CD14-positive monocyte (primary cell): ENCODE results near the gene UBL3. TPM values are rescaled to one million over a fixed set of nuclear protein-coding genes. Genes with fewer than 3 reads are reported as not detected.

Experiments used
- DNase-seq, 3 donors: peaks; one replicate each; pipeline ENCODE4 v3.0.0-alpha.2; 2011 to 2022
- H2AFZ ChIP-seq: 2 replicates; pipeline ENCODE4 v1.6.0; 2012; ENCODE audit warnings: mild to moderate bottlenecking, low read depth, low read length, inconsistent platforms; ENCODE audit not compliant: insufficient read depth, poor library complexity, severe bottlenecking
- H3K27ac ChIP-seq, 2 donors: 1 replicate in 1 of 2; 2 replicates in 1 of 2; pipeline ENCODE4 v1.5.1; 2012 to 2013; ENCODE audit warnings: low read length in 2 of 2, control low read depth in 1 of 2, inconsistent platforms in 1 of 2, low read depth in 1 of 2, mild to moderate bottlenecking in 1 of 2
- H3K27me3 ChIP-seq, 2 donors: one replicate each; pipeline versions ENCODE4 v1.6.0 to v1.6.1; 2011 to 2013; ENCODE audit warnings: low read length in 2 of 2; ENCODE audit not compliant: control insufficient read depth in 2 of 2, insufficient read depth in 2 of 2
- H3K36me3 ChIP-seq, 2 donors: replicated peaks in 1 of 2; 1 replicate in 1 of 2; 2 replicates in 1 of 2; pipeline versions ENCODE4 v1.5.1 to v1.6.1; 2012 to 2013; ENCODE audit warnings: low read length in 2 of 2, control low read depth in 1 of 2, inconsistent platforms in 1 of 2, mild to moderate bottlenecking in 1 of 2; ENCODE audit not compliant: insufficient read depth in 2 of 2, control insufficient read depth in 1 of 2
- H3K4me1 ChIP-seq, 2 donors: 1 replicate in 1 of 2; 2 replicates in 1 of 2; pipeline versions ENCODE4 v1.5.1 to v1.6.1; 2012 to 2013; ENCODE audit warnings: low read length in 2 of 2, control low read depth in 1 of 2, inconsistent platforms in 1 of 2, mild to moderate bottlenecking in 1 of 2, moderate library complexity in 1 of 2; ENCODE audit not compliant: insufficient read depth in 2 of 2, control insufficient read depth in 1 of 2
- H3K4me2 ChIP-seq: replicated peaks from 2 replicates; pipeline ENCODE3; 2012; ENCODE audit warnings: low read length, moderate library complexity, mild to moderate bottlenecking; ENCODE audit not compliant: poor library complexity, severe bottlenecking; ENCODE audit errors: extremely low read depth
- H3K4me3 ChIP-seq, 3 experiments: fragments of 200-600 bp in 1 of 3; sonication (generic) in 1 of 3; replicated peaks in 1 of 3; 1 replicate in 2 of 3; 2 replicates in 1 of 3; pipeline ENCODE4 v1.5.1; 2011 to 2013; ENCODE audit warnings: low read length in 3 of 3, mild to moderate bottlenecking in 3 of 3, control low read depth in 2 of 3, low read depth in 2 of 3, inconsistent platforms in 1 of 3, moderate library complexity in 1 of 3
- H3K79me2 ChIP-seq: 2 replicates; pipeline ENCODE4 v1.6.0; 2012; ENCODE audit warnings: mild to moderate bottlenecking, control low read depth, inconsistent platforms, low read length, moderate library complexity; ENCODE audit not compliant: insufficient read depth
- H3K9ac ChIP-seq: 2 replicates; pipeline ENCODE4 v1.6.0; 2017; ENCODE audit warnings: low read length, mild to moderate bottlenecking; ENCODE audit not compliant: insufficient read depth, poor library complexity, severe bottlenecking
- H3K9me3 ChIP-seq, 2 donors: replicated peaks in 1 of 2; 1 replicate in 1 of 2; 2 replicates in 1 of 2; pipeline versions ENCODE4 v1.5.1 to v1.6.1; 2012 to 2013; ENCODE audit warnings: low read length in 2 of 2, control low read depth in 1 of 2; ENCODE audit not compliant: control insufficient read depth in 1 of 2, insufficient read depth in 1 of 2
- H4K20me1 ChIP-seq: 2 replicates; pipeline ENCODE4 v1.6.0; 2012; ENCODE audit warnings: mild to moderate bottlenecking, low read length, control low read depth, moderate library complexity; ENCODE audit not compliant: insufficient read depth
- H3K27ac Mint-ChIP-seq, 7 donors: one replicate each; pipeline ENCODE4 v1.8.0; 2020; ENCODE audit warnings: mild to moderate bottlenecking in 7 of 7, mixed read lengths in 7 of 7, moderate library complexity in 6 of 7, inconsistent platforms in 2 of 7
- H3K27me3 Mint-ChIP-seq, 3 donors: one replicate each; pipeline ENCODE4 v1.8.0; 2021 to 2022; ENCODE audit warnings: low read depth in 3 of 3, mild to moderate bottlenecking in 3 of 3, mixed read lengths in 3 of 3, moderate library complexity in 3 of 3, inconsistent platforms in 1 of 3
- H3K36me3 Mint-ChIP-seq, 2 donors: one replicate each; pipeline ENCODE4 v1.8.0; 2020; ENCODE audit warnings: mixed read lengths in 2 of 2, inconsistent platforms in 1 of 2, mild to moderate bottlenecking in 1 of 2
- H3K4me1 Mint-ChIP-seq: one replicate; pipeline ENCODE4 v1.8.0; 2020; ENCODE audit warnings: mild to moderate bottlenecking, mixed read lengths
- H3K4me3 Mint-ChIP-seq, 2 donors: one replicate each; pipeline ENCODE4 v1.8.0; 2020; ENCODE audit warnings: mild to moderate bottlenecking in 2 of 2, mixed read lengths in 2 of 2, moderate library complexity in 1 of 2
- H3K9me3 Mint-ChIP-seq, 7 donors: one replicate each; pipeline ENCODE4 v1.8.0; 2020 to 2022; ENCODE audit warnings: mixed read lengths in 7 of 7, mild to moderate bottlenecking in 6 of 7, moderate library complexity in 6 of 7, inconsistent platforms in 2 of 7
- CTCF ChIP-seq: fragments of 200-600 bp; IDR thresholded peaks from one replicate; pipeline ENCODE4 v1.8.0; 2022; ENCODE audit warnings: antibody characterized with exemption, mild to moderate bottlenecking
- WGBS: methylation state at CpG from one replicate; pipeline ENCODE4 v1.1.5; 2013; ENCODE audit warnings: missing lambda C conversion rate; ENCODE audit not compliant: insufficient coverage; 5-methylcytosine and 5-hydroxymethylcytosine counted together
- intact Hi-C, 2 donors: fragments of 100-400 bp; cut with micrococcal nuclease; formaldehyde crosslinking; loops; one replicate each; pipeline versions ENCODE4 v1.15.0 to v1.15.1; 2023
- polyA plus RNA-seq, 3 donors: library from polyadenylated mRNA; depleted of rRNA in 1 of 3; unstranded in 2 of 3; stranded (reverse) in 1 of 3; fragments of 300-500 nt in 2 of 3; fragments of >200 nt in 1 of 3; fragmentation: Illumina TruSeq in 2 of 3; gene quantifications; 1 replicate in 2 of 3; 2 replicates in 1 of 3; pipeline ENCODE4 v1.2.3, GENCODE V29; 2012 to 2021

Gene UBL3
- polyA plus RNA-seq, 3 donors, result 13.0 to 32.3 (median 28.2) TPM

GRCh38 chr13:29816715-29817114, 33.7 kb downstream of the UBL3 start:
- H3K4me2 ChIP-seq, result no peak overlapping the region
- H3K27ac ChIP-seq, result no peak overlapping the region
- H3K27ac Mint-ChIP-seq, result no peak overlapping the region
- no peak for TF ChIP-seq CTCF
- intact Hi-C loops, result no loop called here
- H3K36me3 ChIP-seq, result no peaks in the 10 kb centered on the region
- no peaks in the 10 kb centered on the region for H3K9me3 Mint-ChIP-seq
- H2AFZ ChIP-seq, result no peak overlapping the region
- no peak overlapping the region for H3K4me3 Mint-ChIP-seq
- H4K20me1 ChIP-seq, result peaks cover 100% of the 10 kb centered on the region
- H3K4me1 Mint-ChIP-seq, result peaks cover 30% of the 10 kb centered on the region
- H3K4me3 ChIP-seq, result no peak overlapping the region
- H3K27me3 Mint-ChIP-seq, result peaks cover 0 to 1% (median 0%) of the 10 kb centered on the region in 3 donors
- peaks cover 89% of the 10 kb centered on the region for H3K79me2 ChIP-seq
- H3K9ac ChIP-seq, result no peak overlapping the region
- no peaks in the 10 kb centered on the region for H3K9me3 ChIP-seq
- 78% methylated on average over 2 of the region's 2 CpGs for WGBS
- no peak for DNase-seq
- no peaks in the 10 kb centered on the region for H3K36me3 Mint-ChIP-seq
- no peaks in the 10 kb centered on the region for H3K27me3 ChIP-seq
- H3K4me1 ChIP-seq, result peaks cover 10 to 24% of the 10 kb centered on the region in 2 donors

GRCh38 chr13:29815336-29815735, 35.1 kb downstream of the UBL3 start:
- no peak overlapping the region for H3K4me3 Mint-ChIP-seq
- H2AFZ ChIP-seq, result no peak overlapping the region
- H3K36me3 Mint-ChIP-seq, result no peaks in the 10 kb centered on the region
- TF ChIP-seq CTCF, result no peak
- H3K9me3 Mint-ChIP-seq, result no peaks in the 10 kb centered on the region
- H3K4me1 ChIP-seq, result peaks cover 10 to 24% of the 10 kb centered on the region in 2 donors
- H3K27me3 Mint-ChIP-seq, result peaks cover 0 to 2% (median 0%) of the 10 kb centered on the region in 3 donors
- H3K9me3 ChIP-seq, result no peaks in the 10 kb centered on the region
- H3K27me3 ChIP-seq, result no peaks in the 10 kb centered on the region
- H3K36me3 ChIP-seq, result no peaks in the 10 kb centered on the region
- H3K9ac ChIP-seq, result no peak overlapping the region
- H3K27ac ChIP-seq, result no peak overlapping the region
- H3K4me1 Mint-ChIP-seq, result peaks cover 30% of the 10 kb centered on the region
- DNase-seq, result no peak
- H4K20me1 ChIP-seq, result peaks cover 100% of the 10 kb centered on the region
- no peak overlapping the region for H3K4me2 ChIP-seq
- peaks cover 90% of the 10 kb centered on the region for H3K79me2 ChIP-seq
- no peak overlapping the region for H3K4me3 ChIP-seq
- intact Hi-C loops, result no loop called here
- no peak overlapping the region for H3K27ac Mint-ChIP-seq
